Neuronal stem cell (in vitro differentiated cells): ENCODE results near the gene TLDC2.

Source experiments
- DNase-seq: peaks from one replicate; pipeline ENCODE4 v3.0.0-alpha.2; 2013; ENCODE audit warnings: low spot score
- H2AFZ ChIP-seq: one replicate; pipeline ENCODE4 v1.6.1; 2013; ENCODE audit warnings: mild to moderate bottlenecking, low read length, inconsistent platforms
- H2AK5ac ChIP-seq: 2 replicates; pipeline ENCODE4 v1.6.1; 2013; ENCODE audit warnings: low read depth, mild to moderate bottlenecking, inconsistent platforms, low read length, moderate library complexity, mixed read lengths
- H2BK120ac ChIP-seq: 2 replicates; pipeline ENCODE4 v1.6.1; 2013; ENCODE audit warnings: low read depth, mild to moderate bottlenecking, inconsistent platforms, low read length, moderate library complexity, mixed read lengths
- H2BK12ac ChIP-seq: one replicate; pipeline ENCODE4 v1.6.1; 2013; ENCODE audit warnings: low read length, inconsistent platforms
- H2BK15ac ChIP-seq: 2 replicates; pipeline ENCODE4 v1.6.1; 2013; ENCODE audit warnings: mild to moderate bottlenecking, low read length, inconsistent platforms, mixed read lengths
- H2BK5ac ChIP-seq: one replicate; pipeline ENCODE4 v1.6.1; 2013; ENCODE audit warnings: inconsistent platforms, mild to moderate bottlenecking, low read length, moderate library complexity
- H3K14ac ChIP-seq: one replicate; pipeline ENCODE4 v1.6.1; 2013; ENCODE audit warnings: low read length, inconsistent platforms
- H3K18ac ChIP-seq: 2 replicates; pipeline ENCODE4 v1.6.1; 2013; ENCODE audit warnings: low read length, inconsistent platforms
- H3K23ac ChIP-seq: 2 replicates; pipeline ENCODE4 v1.6.1; 2013; ENCODE audit warnings: low read depth, mild to moderate bottlenecking, mixed read lengths, low read length, inconsistent platforms; ENCODE audit not compliant: poor library complexity
- H3K27ac ChIP-seq: replicated peaks from 3 replicates; pipeline ENCODE4 v1.5.1; 2013; ENCODE audit warnings: low read length, inconsistent platforms
- H3K27me3 ChIP-seq, 3 experiments: 2 replicates each; pipeline ENCODE4 v1.6.1; 2013; ENCODE audit warnings: low read length in 3 of 3, mild to moderate bottlenecking in 2 of 3, inconsistent platforms in 1 of 3, low read depth in 1 of 3, mixed read lengths in 1 of 3, moderate library complexity in 1 of 3; ENCODE audit not compliant: control insufficient read depth in 3 of 3, insufficient read depth in 3 of 3
- H3K36me3 ChIP-seq, 2 donors: replicated peaks in 1 of 2; 2 replicates each; pipeline ENCODE4 v1.6.1; 2013; ENCODE audit warnings: low read length in 2 of 2; ENCODE audit not compliant: control insufficient read depth in 2 of 2, insufficient read depth in 2 of 2
- H3K4ac ChIP-seq: 2 replicates; pipeline ENCODE4 v1.6.1; 2013; ENCODE audit warnings: inconsistent platforms, mild to moderate bottlenecking, low read length, moderate library complexity
- H3K4me1 ChIP-seq, 2 donors: 1 replicate in 1 of 2; 2 replicates in 1 of 2; pipeline ENCODE4 v1.6.1; 2013; ENCODE audit warnings: low read length in 2 of 2, low read depth in 1 of 2; ENCODE audit not compliant: control insufficient read depth in 2 of 2, insufficient read depth in 1 of 2
- H3K4me2 ChIP-seq: one replicate; pipeline ENCODE4 v1.6.1; 2013; ENCODE audit warnings: mild to moderate bottlenecking, low read length, inconsistent platforms; ENCODE audit not compliant: insufficient read depth, poor library complexity, severe bottlenecking
- H3K4me3 ChIP-seq, 2 donors: 2 replicates each; pipeline ENCODE4 v1.5.1; 2013; ENCODE audit warnings: low read length in 2 of 2, mild to moderate bottlenecking in 2 of 2, inconsistent platforms in 1 of 2, moderate library complexity in 1 of 2
- H3K79me1 ChIP-seq: one replicate; pipeline ENCODE4 v1.6.1; 2013; ENCODE audit warnings: low read depth, mild to moderate bottlenecking, inconsistent platforms, low read length, moderate library complexity
- H3K9ac ChIP-seq: one replicate; pipeline ENCODE4 v1.6.1; 2013; ENCODE audit warnings: mild to moderate bottlenecking, low read depth, low read length, inconsistent platforms; ENCODE audit not compliant: poor library complexity
- H3K9me3 ChIP-seq, 2 donors: replicated peaks in 1 of 2; 2 replicates each; pipeline versions ENCODE3 to v1.6.1; 2013; ENCODE audit warnings: low read length in 2 of 2, mild to moderate bottlenecking in 2 of 2, inconsistent platforms in 1 of 2, low read depth in 1 of 2, mixed read lengths in 1 of 2, moderate library complexity in 1 of 2; ENCODE audit not compliant: control insufficient read depth in 2 of 2, insufficient read depth in 1 of 2
- H4K8ac ChIP-seq: one replicate; pipeline ENCODE4 v1.6.1; 2013; ENCODE audit warnings: low read depth, mild to moderate bottlenecking, inconsistent platforms, low read length, moderate library complexity
- H4K91ac ChIP-seq: one replicate; pipeline ENCODE4 v1.6.1; 2013; ENCODE audit warnings: low read length, low read depth, mild to moderate bottlenecking, inconsistent platforms; ENCODE audit not compliant: poor library complexity
- WGBS, 2 donors: extraction: QIAGEN DNeasy Blood & Tissue Kit; methylation state at CpG; one replicate each; pipeline ENCODE4 v1.1.7; 2013; ENCODE audit warnings: missing lambda C conversion rate in 2 of 2, mixed read lengths in 1 of 2; ENCODE audit not compliant: insufficient read length in 2 of 2, insufficient replicate concordance in 1 of 2; ENCODE audit errors: extremely low coverage in 2 of 2; 5-methylcytosine and 5-hydroxymethylcytosine counted together

The TLDC2 gene

DNA sequence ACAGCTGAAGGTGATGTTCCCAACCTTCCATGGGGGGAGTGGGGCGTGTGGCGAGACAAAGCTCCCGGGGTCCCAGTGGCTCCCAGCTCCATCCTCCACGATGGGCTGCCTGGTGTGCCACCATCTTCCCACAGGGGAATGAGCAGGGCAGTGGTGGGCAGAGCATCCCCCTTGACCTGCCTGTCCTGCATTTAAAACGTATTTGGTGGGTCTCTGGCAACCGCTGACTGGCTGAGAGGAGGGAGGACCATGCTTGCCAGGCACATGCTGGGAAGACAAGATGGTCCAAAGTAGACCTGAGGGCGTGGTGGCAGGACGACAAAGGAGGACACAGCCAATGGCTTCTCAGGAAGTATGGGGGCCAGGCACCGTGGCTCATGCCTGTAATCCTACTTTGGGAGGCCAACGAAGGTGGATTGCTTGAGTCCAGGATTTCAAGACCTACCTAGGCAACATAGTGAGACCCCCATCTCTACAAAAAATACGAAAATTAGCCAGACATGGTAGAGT lies 4.9 kb downstream of the TLDC2 start:
- Histone ChIP-seq H3K23ac (peak overlapping the region; percentile 48), H3K27me3 (peaks cover 0 to 14% (median 3%) of the 10 kb centered on the region in 3 experiments), H2AK5ac (no peak overlapping the region), H3K4me1 (no peaks in the 10 kb centered on the region), H3K14ac (peak overlapping the region; percentile 43), H3K9me3 (peaks cover 0 to 2% of the 10 kb centered on the region in 2 donors), H2BK12ac (no peak overlapping the region), H3K27ac (no peak overlapping the region), H3K18ac (peak overlapping the region; percentile 58), H3K36me3 (no peaks in the 10 kb centered on the region), H3K9ac (no peak overlapping the region), H3K79me1 (no peaks in the 10 kb centered on the region), H3K4me2 (no peak overlapping the region), H2BK120ac (no peak overlapping the region), H3K4ac (no peak overlapping the region), H2BK5ac (no peak overlapping the region), H4K8ac (no peak overlapping the region), H2AFZ (peak overlapping the region; percentile 18), H2BK15ac (no peak overlapping the region), H3K4me3 (no peak overlapping the region), H4K91ac (no peak overlapping the region)
- DNase-seq, result no peak
- WGBS, 2 donors, result no CpG with 5 or more reads among the region's 11 CpGs

DNA sequence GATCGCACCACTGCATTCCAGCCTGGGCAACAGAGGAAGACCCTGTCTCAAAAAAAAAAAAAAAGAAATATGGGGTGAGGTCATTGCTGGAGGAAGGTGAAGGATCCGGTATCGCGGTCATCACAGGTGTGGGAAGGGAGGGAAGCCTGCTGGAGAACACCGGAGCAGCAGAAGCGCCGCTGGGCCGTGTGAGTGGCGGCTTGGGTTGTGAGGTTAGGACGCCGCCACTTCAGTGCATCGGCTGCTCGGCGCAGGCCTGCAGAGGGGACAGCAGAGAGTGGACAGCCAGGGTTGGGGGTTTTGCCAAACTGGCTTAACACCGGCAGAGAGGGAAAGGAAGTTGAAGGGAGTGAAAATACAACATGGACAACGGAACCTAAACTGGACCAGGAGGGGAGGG lies 5.4 kb downstream of the TLDC2 start:
- H2AFZ ChIP-seq, result no peak overlapping the region
- H4K8ac ChIP-seq, result no peak overlapping the region
- H3K27me3 ChIP-seq, result peaks cover 0 to 14% (median 3%) of the 10 kb centered on the region in 3 experiments
- H3K9me3 ChIP-seq, result peaks cover 0 to 2% of the 10 kb centered on the region in 2 donors
- no peak overlapping the region for H3K4ac ChIP-seq
- no peak overlapping the region for H3K4me2 ChIP-seq
- no peak overlapping the region for H3K23ac ChIP-seq
- no peak overlapping the region for H3K9ac ChIP-seq
- no peak overlapping the region for H2BK120ac ChIP-seq
- no peaks in the 10 kb centered on the region for H3K79me1 ChIP-seq
- H3K14ac ChIP-seq, result no peak overlapping the region
- no peaks in the 10 kb centered on the region for H3K4me1 ChIP-seq
- DNase-seq, result no peak
- no peak overlapping the region for H3K27ac ChIP-seq
- no peak overlapping the region for H2BK12ac ChIP-seq
- no peaks in the 10 kb centered on the region for H3K36me3 ChIP-seq
- no peak overlapping the region for H2BK5ac ChIP-seq
- H2AK5ac ChIP-seq, result no peak overlapping the region
- no CpG with 5 or more reads among the region's 16 CpGs for WGBS, 2 donors
- no peak overlapping the region for H3K18ac ChIP-seq
- no peak overlapping the region for H3K4me3 ChIP-seq
- H4K91ac ChIP-seq, result no peak overlapping the region
- H2BK15ac ChIP-seq, result no peak overlapping the region

DNA sequence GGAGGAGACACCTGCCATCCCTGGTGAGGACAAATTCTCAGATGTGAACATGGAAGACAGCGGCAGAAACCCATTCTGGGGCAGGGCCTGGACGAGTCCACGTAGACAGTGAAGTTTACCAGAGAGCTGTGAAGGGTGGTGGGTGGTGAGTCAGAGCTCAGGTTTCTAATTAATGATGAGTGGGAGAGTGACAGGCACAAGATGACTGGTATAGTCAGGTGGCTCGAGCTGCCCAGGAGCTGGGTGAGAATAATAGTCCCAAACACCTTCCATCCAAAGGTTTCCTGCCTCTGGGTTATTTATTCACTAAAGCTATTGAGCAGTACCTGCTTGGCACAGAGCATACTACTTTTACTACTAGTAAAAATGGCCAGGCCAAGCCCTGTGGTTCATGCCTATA lies 6.0 kb downstream of the TLDC2 start:
- Histone ChIP-seq H3K4me3 (no peak overlapping the region), H2BK15ac (no peak overlapping the region), H3K4me1 (peaks cover 0 to 2% of the 10 kb centered on the region in 2 donors), H2BK12ac (no peak overlapping the region), H3K9ac (no peak overlapping the region), H3K27ac (no peak overlapping the region), H3K36me3 (no peaks in the 10 kb centered on the region), H3K9me3 (peaks cover 0 to 2% of the 10 kb centered on the region in 2 donors), H3K4me2 (no peak overlapping the region), H2AK5ac (no peak overlapping the region), H2BK120ac (no peak overlapping the region), H2AFZ (no peak overlapping the region), H3K4ac (no peak overlapping the region), H3K18ac (no peak overlapping the region), H3K79me1 (no peaks in the 10 kb centered on the region), H4K8ac (no peak overlapping the region), H3K23ac (no peak overlapping the region), H2BK5ac (no peak overlapping the region), H3K14ac (no peak overlapping the region), H3K27me3 (peaks cover 0 to 14% (median 3%) of the 10 kb centered on the region in 3 experiments), H4K91ac (no peak overlapping the region)
- no CpG with 5 or more reads among the region's 4 CpGs for WGBS, 2 donors
- no peak for DNase-seq

DNA sequence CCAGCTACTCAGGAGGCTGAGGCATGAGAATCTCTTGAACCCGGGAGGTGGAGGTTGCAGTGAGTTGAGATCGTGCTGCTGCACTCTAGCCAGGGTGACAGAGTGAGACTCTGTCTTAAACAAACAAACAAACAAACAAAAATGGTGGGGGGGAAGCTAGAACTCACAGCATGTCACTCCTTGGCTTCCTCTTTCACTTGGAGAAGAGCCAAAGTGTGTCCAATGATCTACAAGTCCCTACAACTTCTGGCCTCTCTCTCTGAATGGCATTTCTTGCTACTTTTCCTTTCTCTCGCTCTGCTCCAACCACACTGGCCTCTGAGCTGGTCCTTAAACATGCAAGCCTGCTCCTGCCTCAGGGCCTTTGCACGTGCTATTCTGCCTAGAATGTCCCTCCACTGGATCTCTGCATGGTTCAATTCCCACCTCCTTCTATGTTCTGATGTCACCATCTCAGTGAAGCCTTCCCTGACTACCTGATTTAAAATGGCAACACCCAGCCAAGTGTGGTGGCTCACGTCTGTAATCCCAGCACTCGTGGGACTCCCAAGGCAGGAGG lies 8.1 kb downstream of the TLDC2 start:
- no peak overlapping the region for H3K9ac ChIP-seq
- H3K14ac ChIP-seq, result no peak overlapping the region
- WGBS, 2 donors, result no CpG with 5 or more reads among the region's 6 CpGs
- peaks cover 0 to 7% of the 10 kb centered on the region in 2 donors for H3K4me1 ChIP-seq
- no peak overlapping the region for H3K27ac ChIP-seq
- H4K91ac ChIP-seq, result no peak overlapping the region
- no peak overlapping the region for H2BK15ac ChIP-seq
- no peak overlapping the region for H3K23ac ChIP-seq
- H2BK5ac ChIP-seq, result no peak overlapping the region
- H3K79me1 ChIP-seq, result no peaks in the 10 kb centered on the region
- H3K4me2 ChIP-seq, result no peak overlapping the region
- H2AFZ ChIP-seq, result no peak overlapping the region
- no peak overlapping the region for H3K18ac ChIP-seq
- no peaks in the 10 kb centered on the region for H3K9me3 ChIP-seq
- no peaks in the 10 kb centered on the region for H3K36me3 ChIP-seq
- no peak overlapping the region for H3K4ac ChIP-seq
- no peak overlapping the region for H2AK5ac ChIP-seq
- H3K4me3 ChIP-seq, result peak overlapping the region in 1 of 2 donors; percentile 5
- H4K8ac ChIP-seq, result no peak overlapping the region
- H2BK120ac ChIP-seq, result no peak overlapping the region
- no peak overlapping the region for H2BK12ac ChIP-seq
- peaks cover 0 to 9% (median 3%) of the 10 kb centered on the region in 3 experiments for H3K27me3 ChIP-seq
- DNase-seq, result no peak
